Parathyroid adenoma (tissue), 2 donors: ENCODE measurements around the gene COL23A1.

Experiments
- H2AFZ ChIP-seq: fragments of 300-600 bp; sonication (generic); one replicate; pipeline ENCODE4 v1.7.0; 2017; ENCODE audit warnings: antibody characterized with exemption, mild to moderate bottlenecking
- H3K27ac ChIP-seq: fragments of 300-600 bp; sonication (generic); one replicate; pipeline ENCODE4 v1.7.0; 2017
- H3K27me3 ChIP-seq: fragments of 300-600 bp; sonication (generic); one replicate; pipeline ENCODE4 v1.7.0; 2017; ENCODE audit warnings: low read length; ENCODE audit not compliant: control insufficient read depth, insufficient read depth
- H3K36me3 ChIP-seq: fragments of 300-600 bp; sonication (generic); one replicate; pipeline ENCODE4 v1.7.0; 2017; ENCODE audit warnings: low read length; ENCODE audit not compliant: control insufficient read depth, insufficient read depth
- H3K4me1 ChIP-seq: fragments of 300-600 bp; sonication (generic); one replicate; pipeline ENCODE4 v1.7.0; 2017; ENCODE audit warnings: control low read depth
- H3K4me2 ChIP-seq: fragments of 300-600 bp; sonication (generic); one replicate; pipeline ENCODE4 v1.7.0; 2017; ENCODE audit warnings: low read length
- H3K4me3 ChIP-seq: fragments of 300-600 bp; sonication (generic); one replicate; pipeline ENCODE4 v1.7.0; 2017; ENCODE audit warnings: low read depth, low read length
- H3K79me2 ChIP-seq: fragments of 300-600 bp; sonication (generic); one replicate; pipeline ENCODE4 v1.7.0; 2017; ENCODE audit warnings: control low read depth
- H3K9ac ChIP-seq: fragments of 300-600 bp; sonication (generic); one replicate; pipeline ENCODE4 v1.7.0; 2017; ENCODE audit warnings: mild to moderate bottlenecking
- H3K9me3 ChIP-seq: fragments of 300-600 bp; sonication (generic); one replicate; pipeline ENCODE4 v1.7.0; 2017; ENCODE audit warnings: low read length; ENCODE audit not compliant: control insufficient read depth
- TF ChIP-seq, protein P1 (sequence below): fragments of 300-600 bp; sonication (generic); IDR thresholded peaks from one replicate; pipeline ENCODE4 v1.7.0; 2017; ENCODE audit warnings: antibody characterized with exemption, mild to moderate bottlenecking
- donor health status: primary hyperparathyroidism.

The COL23A1 gene

DNA sequence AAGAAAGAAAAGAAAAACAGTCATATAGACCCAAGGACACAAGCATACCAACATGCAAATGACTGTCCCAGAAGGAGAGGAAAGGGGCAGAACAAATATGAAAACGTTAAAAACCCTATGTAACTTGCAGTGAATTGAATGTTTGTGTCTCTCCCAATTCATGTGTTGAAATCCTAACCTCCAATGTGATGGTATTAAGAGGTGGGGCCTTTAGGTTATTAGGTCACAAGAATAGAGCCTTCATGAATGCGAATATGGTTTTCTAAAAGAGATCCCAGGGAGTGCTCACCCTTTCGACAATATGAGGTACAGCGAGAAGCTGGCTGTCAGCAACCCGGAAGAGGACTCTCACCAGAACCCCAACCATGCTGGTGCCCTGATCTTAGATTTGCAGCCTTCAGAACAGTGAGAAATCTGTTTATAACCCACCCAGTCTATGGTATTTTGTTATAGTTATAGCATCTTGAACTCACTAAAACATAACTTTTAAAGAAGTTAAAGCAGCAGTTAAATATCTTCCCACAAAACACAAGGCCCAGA, 371.9 kb downstream of the COL23A1 start:
- H3K4me2 ChIP-seq: no peak overlapping the region
- peaks cover 2% of the 10 kb centered on the region for H3K79me2 ChIP-seq
- no peaks in the 10 kb centered on the region for H3K36me3 ChIP-seq
- H3K4me3 ChIP-seq: no peak overlapping the region
- H3K27me3 ChIP-seq: no peaks in the 10 kb centered on the region
- no peak overlapping the region for H3K27ac ChIP-seq
- H3K4me1 ChIP-seq: no peaks in the 10 kb centered on the region
- no peak overlapping the region for H3K9ac ChIP-seq
- no peak overlapping the region for H2AFZ ChIP-seq
- H3K9me3 ChIP-seq: no peaks in the 10 kb centered on the region
- TF ChIP-seq, protein P1, sequence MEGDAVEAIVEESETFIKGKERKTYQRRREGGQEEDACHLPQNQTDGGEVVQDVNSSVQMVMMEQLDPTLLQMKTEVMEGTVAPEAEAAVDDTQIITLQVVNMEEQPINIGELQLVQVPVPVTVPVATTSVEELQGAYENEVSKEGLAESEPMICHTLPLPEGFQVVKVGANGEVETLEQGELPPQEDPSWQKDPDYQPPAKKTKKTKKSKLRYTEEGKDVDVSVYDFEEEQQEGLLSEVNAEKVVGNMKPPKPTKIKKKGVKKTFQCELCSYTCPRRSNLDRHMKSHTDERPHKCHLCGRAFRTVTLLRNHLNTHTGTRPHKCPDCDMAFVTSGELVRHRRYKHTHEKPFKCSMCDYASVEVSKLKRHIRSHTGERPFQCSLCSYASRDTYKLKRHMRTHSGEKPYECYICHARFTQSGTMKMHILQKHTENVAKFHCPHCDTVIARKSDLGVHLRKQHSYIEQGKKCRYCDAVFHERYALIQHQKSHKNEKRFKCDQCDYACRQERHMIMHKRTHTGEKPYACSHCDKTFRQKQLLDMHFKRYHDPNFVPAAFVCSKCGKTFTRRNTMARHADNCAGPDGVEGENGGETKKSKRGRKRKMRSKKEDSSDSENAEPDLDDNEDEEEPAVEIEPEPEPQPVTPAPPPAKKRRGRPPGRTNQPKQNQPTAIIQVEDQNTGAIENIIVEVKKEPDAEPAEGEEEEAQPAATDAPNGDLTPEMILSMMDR: no peak

DNA sequence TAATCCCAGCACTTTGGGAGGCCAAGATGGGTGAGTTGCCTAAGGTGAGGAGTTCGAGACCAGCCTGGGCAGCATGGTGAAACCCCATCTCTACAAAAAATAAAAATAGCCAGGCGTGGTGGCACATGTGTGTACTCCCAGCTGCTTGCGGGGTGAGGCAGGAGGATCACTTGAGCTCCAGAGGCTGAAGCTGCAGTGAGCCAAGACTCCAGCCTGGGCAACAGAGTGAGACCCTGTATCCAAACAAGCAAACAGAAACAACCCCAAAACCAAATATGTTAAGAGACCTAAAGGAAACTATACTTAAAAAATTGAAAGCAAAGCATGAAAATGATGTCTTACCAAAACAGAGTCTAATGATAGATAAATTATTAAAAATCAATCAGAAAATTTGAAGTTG, 373.4 kb downstream of the COL23A1 start:
- no peak overlapping the region for H3K27ac ChIP-seq
- H3K9ac ChIP-seq: no peak overlapping the region
- no peak overlapping the region for H3K4me2 ChIP-seq
- TF ChIP-seq, protein P1: no peak
- H2AFZ ChIP-seq: no peak overlapping the region
- no peak overlapping the region for H3K4me3 ChIP-seq
- H3K27me3 ChIP-seq: no peaks in the 10 kb centered on the region
- H3K79me2 ChIP-seq: peaks cover 2% of the 10 kb centered on the region
- no peaks in the 10 kb centered on the region for H3K9me3 ChIP-seq
- no peaks in the 10 kb centered on the region for H3K36me3 ChIP-seq
- H3K4me1 ChIP-seq: no peaks in the 10 kb centered on the region

DNA sequence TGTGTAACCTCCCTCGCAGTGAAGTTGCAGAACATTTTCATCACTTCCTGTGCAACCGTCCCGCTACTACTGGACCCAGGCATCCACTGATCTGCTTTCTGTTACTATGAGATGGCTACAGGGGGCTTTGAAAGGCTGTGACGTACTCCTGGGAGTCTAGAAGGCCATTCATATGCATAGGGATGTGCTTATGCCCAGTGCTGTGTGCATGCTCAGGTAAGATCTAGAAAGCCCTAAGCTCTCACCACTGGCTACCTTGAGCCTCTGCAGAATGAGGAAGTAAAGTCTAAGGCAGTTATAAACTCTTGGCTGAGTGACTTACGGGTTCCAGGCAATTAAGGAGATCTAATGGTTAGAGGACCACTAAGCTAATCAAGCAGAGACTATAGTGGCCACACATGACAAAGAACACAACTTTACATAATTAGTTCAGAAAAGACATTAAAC, 374.1 kb downstream of the COL23A1 start:
- H3K79me2 ChIP-seq: peaks cover 2% of the 10 kb centered on the region
- TF ChIP-seq, protein P1: no peak
- no peaks in the 10 kb centered on the region for H3K4me1 ChIP-seq
- H3K27ac ChIP-seq: no peak overlapping the region
- H3K36me3 ChIP-seq: no peaks in the 10 kb centered on the region
- H3K4me2 ChIP-seq: no peak overlapping the region
- no peaks in the 10 kb centered on the region for H3K27me3 ChIP-seq
- no peak overlapping the region for H3K9ac ChIP-seq
- H3K4me3 ChIP-seq: no peak overlapping the region
- no peaks in the 10 kb centered on the region for H3K9me3 ChIP-seq
- no peak overlapping the region for H2AFZ ChIP-seq

DNA sequence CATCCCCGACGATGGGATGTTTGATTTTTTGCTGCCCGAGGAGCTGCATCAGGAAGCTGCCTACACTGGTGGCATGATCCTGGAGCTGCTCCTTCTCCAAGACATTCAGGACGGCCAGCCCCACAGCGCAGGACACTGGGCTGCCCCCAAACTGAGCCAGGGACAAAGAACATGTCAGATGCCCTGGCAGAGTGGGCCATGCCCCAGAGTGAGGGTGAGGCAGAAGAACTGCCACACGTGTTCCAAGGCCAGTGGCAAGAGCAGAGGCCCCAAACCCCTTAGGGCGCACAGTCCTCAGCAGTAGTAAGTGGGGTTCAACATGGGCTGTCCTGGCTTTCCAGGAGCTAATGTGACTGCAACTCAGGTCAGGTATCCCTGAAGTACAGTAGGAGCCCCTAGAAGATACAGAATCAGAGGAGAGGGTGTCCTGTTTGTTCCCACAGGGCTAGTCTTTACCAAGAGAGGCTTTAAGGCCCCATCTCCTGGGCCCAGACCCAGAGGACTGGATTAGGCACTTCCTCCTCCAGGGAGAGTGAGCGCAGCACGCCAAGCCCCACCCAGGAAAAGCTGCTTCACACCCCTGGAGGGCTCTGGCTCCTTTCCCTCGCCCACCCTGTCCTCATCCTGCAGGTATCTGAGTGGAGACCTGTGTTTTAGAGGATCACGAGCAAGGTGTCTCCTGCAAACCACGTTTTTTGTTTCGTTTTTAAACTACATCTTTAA, 374.8 kb downstream of the COL23A1 start:
- TF ChIP-seq, protein P1: no peak
- H3K4me2 ChIP-seq: no peak overlapping the region
- H3K27me3 ChIP-seq: no peaks in the 10 kb centered on the region
- no peaks in the 10 kb centered on the region for H3K4me1 ChIP-seq
- H3K9ac ChIP-seq: no peak overlapping the region
- no peak overlapping the region for H3K27ac ChIP-seq
- H3K36me3 ChIP-seq: no peaks in the 10 kb centered on the region
- no peaks in the 10 kb centered on the region for H3K9me3 ChIP-seq
- no peak overlapping the region for H2AFZ ChIP-seq
- H3K4me3 ChIP-seq: no peak overlapping the region
- peaks cover 2% of the 10 kb centered on the region for H3K79me2 ChIP-seq
